Testis (tissue), 3 donors: ENCODE data around the gene ATP2A2. TPM values are rescaled to one million over a fixed set of nuclear protein-coding genes. Genes with fewer than 3 reads are reported as not detected.
A peak's percentile ranks its signal among the peaks of the same experiment; 100 is the strongest.

Experiments
- DNase-seq: peaks from one replicate; pipeline ENCODE4 v3.0.0-alpha.2; 2019
- H3K27ac ChIP-seq, 2 donors: fragments of 200-600 bp; sonication (generic); one replicate each; pipeline ENCODE4 v1.5.1; 2019
- H3K27me3 ChIP-seq: fragments of 200-600 bp; sonication (generic); one replicate; pipeline ENCODE4 v1.5.1; 2019
- H3K36me3 ChIP-seq: fragments of 200-600 bp; sonication (generic); one replicate; pipeline ENCODE4 v1.5.1; 2017; ENCODE audit warnings: low read depth; ENCODE audit errors: missing control alignments
- H3K4me1 ChIP-seq: fragments of 200-600 bp; sonication (generic); one replicate; pipeline ENCODE4 v1.5.1; 2019
- H3K4me3 ChIP-seq, 2 donors: fragments of 200-600 bp; sonication (generic); one replicate each; pipeline ENCODE4 v1.5.1; 2017 to 2019
- H3K9me3 ChIP-seq: fragments of 200-600 bp; sonication (generic); one replicate; pipeline ENCODE4 v1.5.1; 2017
- CTCF ChIP-seq, 3 experiments: fragments of 450-650 bp in 2 of 3; fragments of 200-600 bp in 1 of 3; sonication (generic) in 1 of 3; IDR thresholded peaks; one replicate each; pipeline ENCODE4 v1.5.1; 2016 to 2019; ENCODE audit warnings: antibody characterized with exemption in 3 of 3, mild to moderate bottlenecking in 2 of 3, moderate library complexity in 1 of 3
- POLR2A ChIP-seq: fragments of 450-650 bp; IDR thresholded peaks from one replicate; pipeline ENCODE4 v1.6.1; 2017; ENCODE audit warnings: antibody characterized with exemption, mild to moderate bottlenecking, moderate library complexity
- WGBS, 2 donors: methylation state at CpG; one replicate each; pipeline ENCODE4 v1.1.5; 2018; 5-methylcytosine and 5-hydroxymethylcytosine counted together
- intact Hi-C: fragments of 100-400 bp; cut with DNase I; formaldehyde crosslinking; loops from one replicate; pipeline ENCODE4 v1.15.1; 2023; ENCODE audit warnings: low total_unique reads
- polyA plus RNA-seq: library from polyadenylated mRNA; stranded (reverse); fragments of 350-450 nt; fragmentation: Illumina TruSeq; extraction: RNeasy Lipid Tissue Mini Kit (QIAGEN cat#74804); gene quantifications from one replicate; pipeline ENCODE4 v1.2.3, GENCODE V29; 2014; ENCODE audit warnings: low read depth, low replicate concordance; ENCODE audit not compliant: insufficient read depth
- total RNA-seq, 2 donors: library from RNA; depleted of rRNA; stranded (reverse); fragments of >200 nt; gene quantifications; one replicate each; pipeline ENCODE4 v1.2.3, GENCODE V29; 2016

ATP2A2 gene
- total and polyA plus RNA-seq, 3 donors from 2014 or later = 205 to 291 (median 226) TPM

- no peak overlapping the region for H3K27ac ChIP-seq
- peaks cover 35% of the 10 kb centered on the region for H3K4me1 ChIP-seq
- no peaks in the 10 kb centered on the region for H3K36me3 ChIP-seq
These were observed 6.9 kb downstream of the ATP2A2 start for GRCh38 chr12:110287986-110288385.

GRCh38 chr12:110289044-110289710, 8.1 kb downstream of the ATP2A2 start:
- DNase-seq = no peak
- H3K36me3 ChIP-seq = no peaks in the 10 kb centered on the region
- no peaks in the 10 kb centered on the region for H3K27me3 ChIP-seq
- WGBS, 2 donors = 34 to 42% methylated on average over 3 of the region's 3 CpGs
- TF ChIP-seq POLR2A = no peak
- TF ChIP-seq CTCF (IDR thresholded peaks at IDR 0.05) = no peak
- peaks cover 30% of the 10 kb centered on the region for H3K4me1 ChIP-seq
- H3K9me3 ChIP-seq = no peaks in the 10 kb centered on the region
- H3K27ac ChIP-seq = peak overlapping the region in 1 of 2 donors; percentile 11
- intact Hi-C loops = no loop called here
- no peak overlapping the region for H3K4me3 ChIP-seq

More at GRCh38 chr12:110287986-110288385, 6.9 kb downstream of the ATP2A2 start:
- no peak for DNase-seq
- intact Hi-C loops = no loop called here
- Histone ChIP-seq H3K27me3 (no peaks in the 10 kb centered on the region), H3K4me3 (no peak overlapping the region), H3K9me3 (no peaks in the 10 kb centered on the region)
- TF ChIP-seq CTCF (IDR thresholded peaks at IDR 0.05) (no peak), POLR2A (no peak)
- WGBS, 2 donors = 80 to 88% methylated on average over 3 of the region's 3 CpGs

DNA sequence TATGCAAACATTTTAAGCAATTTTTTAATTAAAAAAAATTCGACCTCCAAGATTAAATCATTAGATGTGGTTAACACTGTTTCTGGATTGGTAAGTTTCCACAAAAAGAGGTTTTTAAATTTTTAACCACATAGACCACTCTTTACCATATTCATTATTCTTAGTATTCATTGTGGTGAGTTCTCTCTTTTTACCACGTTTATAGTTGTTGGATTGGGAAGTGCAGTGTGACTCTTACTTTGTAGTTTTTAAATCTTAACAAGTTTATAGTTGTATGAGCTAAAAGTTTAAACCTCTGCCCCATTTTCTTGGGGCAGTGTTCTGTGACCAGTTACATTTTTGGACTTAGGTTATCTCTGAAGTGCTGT, 8.6 kb downstream of the ATP2A2 start:
- no peaks in the 10 kb centered on the region for H3K9me3 ChIP-seq
- no peaks in the 10 kb centered on the region for H3K27me3 ChIP-seq
- intact Hi-C loops = no loop called here
- no peak for TF ChIP-seq POLR2A
- no peak for TF ChIP-seq CTCF (IDR thresholded peaks at IDR 0.05)
- no peak overlapping the region for H3K27ac ChIP-seq
- H3K4me1 ChIP-seq = peaks cover 24% of the 10 kb centered on the region
- WGBS, 2 donors = 40% methylated on average over 2 of the region's 2 CpGs
- H3K4me3 ChIP-seq = no peak overlapping the region
- DNase-seq = no peak
- no peaks in the 10 kb centered on the region for H3K36me3 ChIP-seq

- H3K9me3 ChIP-seq = no peaks in the 10 kb centered on the region
- 56 to 58% methylated on average over 5 of the region's 5 CpGs for WGBS, 2 donors
- no peak for TF ChIP-seq CTCF (IDR thresholded peaks at IDR 0.05)
- TF ChIP-seq POLR2A = no peak
- no peaks in the 10 kb centered on the region for H3K36me3 ChIP-seq
- no peak for DNase-seq
- no peaks in the 10 kb centered on the region for H3K27me3 ChIP-seq
- H3K4me3 ChIP-seq = no peak overlapping the region
- H3K4me1 ChIP-seq = peaks cover 9% of the 10 kb centered on the region
- peak overlapping the region in 1 of 2 donors; percentile 4 for H3K27ac ChIP-seq
- intact Hi-C loops = no loop called here
These were observed 20.2 kb downstream of the ATP2A2 start for GRCh38 chr12:110301065-110301806.
